Lower leg skin (tissue), 3 donors: ENCODE measurements around the gene MYO9B.

Experiments used
- POLR2A ChIP-seq, 2 donors: fragments of 450-650 bp; IDR thresholded peaks; one replicate each; pipeline ENCODE4 v1.6.1; 2016 to 2017; ENCODE audit warnings: antibody characterized with exemption in 2 of 2, mild to moderate bottlenecking in 1 of 2, moderate library complexity in 1 of 2
- TF ChIP-seq, protein P1 (sequence below), 3 donors: fragments of 450-650 bp; IDR thresholded peaks; one replicate each; pipeline ENCODE4 v1.5.1; 2016; ENCODE audit warnings: antibody characterized with exemption in 3 of 3, mild to moderate bottlenecking in 3 of 3, moderate library complexity in 2 of 3

DNA sequence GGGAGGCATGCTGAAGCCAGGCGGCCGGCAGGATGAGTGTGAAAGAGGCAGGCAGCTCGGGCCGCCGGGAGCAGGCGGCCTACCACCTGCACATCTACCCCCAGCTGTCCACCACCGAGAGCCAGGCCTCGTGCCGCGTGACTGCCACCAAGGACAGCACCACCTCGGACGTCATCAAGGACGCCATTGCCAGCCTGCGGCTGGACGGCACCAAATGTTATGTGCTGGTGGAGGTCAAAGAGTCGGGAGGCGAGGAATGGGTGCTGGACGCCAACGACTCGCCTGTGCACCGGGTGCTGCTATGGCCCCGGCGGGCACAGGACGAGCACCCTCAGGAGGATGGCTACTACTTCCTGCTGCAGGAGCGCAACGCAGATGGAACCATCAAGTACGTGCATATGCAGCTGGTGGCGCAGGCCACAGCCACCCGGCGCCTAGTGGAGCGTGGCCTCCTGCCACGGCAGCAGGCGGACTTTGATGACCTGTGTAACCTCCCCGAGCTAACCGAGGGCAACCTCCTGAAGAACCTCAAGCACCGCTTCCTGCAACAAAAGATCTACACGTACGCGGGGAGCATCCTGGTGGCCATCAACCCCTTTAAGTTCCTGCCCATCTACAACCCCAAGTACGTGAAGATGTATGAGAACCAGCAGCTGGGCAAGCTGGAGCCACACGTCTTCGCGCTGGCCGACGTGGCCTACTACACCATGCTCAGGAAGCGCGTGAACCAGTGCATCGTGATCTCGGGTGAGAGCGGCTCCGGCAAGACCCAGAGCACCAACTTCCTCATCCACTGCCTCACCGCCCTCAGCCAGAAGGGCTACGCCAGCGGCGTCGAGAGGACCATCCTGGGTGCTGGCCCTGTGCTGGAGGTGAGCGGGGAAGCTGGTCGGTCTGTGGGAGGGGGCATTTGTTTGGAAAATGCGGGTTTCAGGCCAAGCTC lies 26.4 kb downstream of the MYO9B start:
- TF ChIP-seq, protein P1, sequence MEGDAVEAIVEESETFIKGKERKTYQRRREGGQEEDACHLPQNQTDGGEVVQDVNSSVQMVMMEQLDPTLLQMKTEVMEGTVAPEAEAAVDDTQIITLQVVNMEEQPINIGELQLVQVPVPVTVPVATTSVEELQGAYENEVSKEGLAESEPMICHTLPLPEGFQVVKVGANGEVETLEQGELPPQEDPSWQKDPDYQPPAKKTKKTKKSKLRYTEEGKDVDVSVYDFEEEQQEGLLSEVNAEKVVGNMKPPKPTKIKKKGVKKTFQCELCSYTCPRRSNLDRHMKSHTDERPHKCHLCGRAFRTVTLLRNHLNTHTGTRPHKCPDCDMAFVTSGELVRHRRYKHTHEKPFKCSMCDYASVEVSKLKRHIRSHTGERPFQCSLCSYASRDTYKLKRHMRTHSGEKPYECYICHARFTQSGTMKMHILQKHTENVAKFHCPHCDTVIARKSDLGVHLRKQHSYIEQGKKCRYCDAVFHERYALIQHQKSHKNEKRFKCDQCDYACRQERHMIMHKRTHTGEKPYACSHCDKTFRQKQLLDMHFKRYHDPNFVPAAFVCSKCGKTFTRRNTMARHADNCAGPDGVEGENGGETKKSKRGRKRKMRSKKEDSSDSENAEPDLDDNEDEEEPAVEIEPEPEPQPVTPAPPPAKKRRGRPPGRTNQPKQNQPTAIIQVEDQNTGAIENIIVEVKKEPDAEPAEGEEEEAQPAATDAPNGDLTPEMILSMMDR (IDR thresholded peaks at IDR 0.05): no peak
- TF ChIP-seq POLR2A (IDR thresholded peaks at IDR 0.05): no peak
